HepG2 (cell line): Measurements from ENCODE around the gene TRAP1. TPM values are rescaled to one million over a fixed set of nuclear protein-coding genes. Genes with fewer than 3 reads are reported as not detected.

Experiments
- ATF1 ChIP-seq: IDR thresholded peaks from 2 replicates; pipeline ENCODE4 v1.6.1; 2016; ENCODE audit warnings: mild to moderate bottlenecking, control low read depth
- DNMT3B ChIP-seq: conservative IDR thresholded peaks from 2 replicates; pipeline ENCODE4 v1.6.1; 2016; ENCODE audit warnings: missing biosample characterization, control low read depth
- ELF1 ChIP-seq: sonication (generic); formaldehyde crosslinking; IDR thresholded peaks from 2 replicates; pipeline ENCODE4 v1.4.0; 2020; ENCODE audit warnings: missing genetic modification reagents
- FLYWCH1 ChIP-seq: sonication (generic); formaldehyde crosslinking; IDR thresholded peaks from 2 replicates; pipeline ENCODE4 v1.8.1; 2023; ENCODE audit warnings: mild to moderate bottlenecking, missing genetic modification reagents
- FOXC1 ChIP-seq: sonication (generic); formaldehyde crosslinking; IDR thresholded peaks from 2 replicates; pipeline ENCODE4 v1.8.0; 2022; ENCODE audit warnings: mild to moderate bottlenecking, missing genetic modification reagents, borderline replicate concordance
- NRL ChIP-seq: sonication (generic); formaldehyde crosslinking; IDR thresholded peaks from 2 replicates; pipeline ENCODE4 v1.5.0; 2020; ENCODE audit warnings: missing genetic modification reagents, mild to moderate bottlenecking, moderate library complexity, borderline replicate concordance
- PCBP2 ChIP-seq: fragments of 200-400 bp; formaldehyde crosslinking; optimal IDR thresholded peaks from 2 replicates; pipeline ENCODE3; 2018; ENCODE audit warnings: low read length, low read depth; ENCODE audit not compliant: poor library complexity, severe bottlenecking
- THAP11 ChIP-seq: IDR thresholded peaks from 2 replicates; pipeline ENCODE4 v1.6.1; 2016; ENCODE audit warnings: missing biosample characterization, missing genetic modification reagents
- ZFYVE20 ChIP-seq: sonication (generic); formaldehyde crosslinking; IDR thresholded peaks from 2 replicates; pipeline ENCODE4 v1.8.0; 2023; ENCODE audit warnings: low read depth, mild to moderate bottlenecking, moderate library complexity, missing genetic modification reagents, borderline replicate concordance
- ZMYM4 ChIP-seq: sonication (generic); formaldehyde crosslinking; IDR thresholded peaks from 2 replicates; pipeline ENCODE4 v1.8.1; 2023; ENCODE audit warnings: mild to moderate bottlenecking, missing genetic modification reagents
- ZNF282 ChIP-seq: fragments of 450-650 bp; IDR thresholded peaks from 2 replicates; pipeline ENCODE4 v1.6.1; 2018; ENCODE audit not compliant: partially characterized antibody
- ZNF329 ChIP-seq: sonication (generic); formaldehyde crosslinking; IDR thresholded peaks from 2 replicates; pipeline ENCODE4 v1.9.0; 2021; ENCODE audit warnings: low read depth, mild to moderate bottlenecking, missing genetic modification reagents
- ZNF34 ChIP-seq: sonication (generic); formaldehyde crosslinking; IDR thresholded peaks from 2 replicates; pipeline ENCODE4 v1.4.0; 2020; ENCODE audit warnings: mild to moderate bottlenecking, missing genetic modification reagents, borderline replicate concordance
- ZNF570 ChIP-seq: sonication (generic); formaldehyde crosslinking; IDR thresholded peaks from 2 replicates; pipeline ENCODE4 v1.4.0; 2020; ENCODE audit warnings: mild to moderate bottlenecking, missing genetic modification reagents, borderline replicate concordance
- ZNF616 ChIP-seq: sonication (generic); formaldehyde crosslinking; IDR thresholded peaks from 2 replicates; pipeline ENCODE4 v1.5.0; 2020; ENCODE audit warnings: low read depth, mild to moderate bottlenecking, missing genetic modification reagents
- ZNF768 ChIP-seq: sonication (generic); formaldehyde crosslinking; IDR thresholded peaks from 2 replicates; pipeline ENCODE4 v1.4.0; 2020; ENCODE audit warnings: missing genetic modification reagents
- ZNF776 ChIP-seq: sonication (generic); formaldehyde crosslinking; IDR thresholded peaks from 2 replicates; pipeline ENCODE4 v1.4.0; 2020; ENCODE audit warnings: mild to moderate bottlenecking, missing genetic modification reagents
- ZNF841 ChIP-seq: sonication (generic); formaldehyde crosslinking; IDR thresholded peaks from 2 replicates; pipeline ENCODE4 v1.8.1; 2023; ENCODE audit warnings: missing genetic modification reagents, borderline replicate concordance
- polyA plus RNA-seq, 8 experiments: library from polyadenylated mRNA; depleted of rRNA in 3 of 8; stranded (reverse) in 7 of 8; unstranded in 1 of 8; fragments of >200 nt; fragmentation: Illumina TruSeq in 4 of 8; extraction: Trizol in 4 of 8; gene quantifications; 2 replicates each; pipeline versions ENCODE4 v1.2.1 to v1.2.3, GENCODE V29; 2011 to 2016; ENCODE audit warnings: low read depth in 4 of 8, missing spikeins in 1 of 8, mixed read lengths in 1 of 8; ENCODE audit not compliant: insufficient read depth in 1 of 8
- total RNA-seq, 5 experiments: library from RNA; depleted of rRNA; stranded (reverse); fragments of >200 nt; fragmentation: Illumina TruSeq; extraction: Trizol; gene quantifications; 2 replicates each; pipeline ENCODE4 v1.2.3, GENCODE V29; 2016; ENCODE audit warnings: low read depth in 1 of 5
- TF ChIP-seq, protein P1 (sequence below): IDR thresholded peaks from 2 replicates; pipeline ENCODE4 v1.6.1; 2016; ENCODE audit warnings: missing compliant biosample characterization, missing genetic modification reagents, borderline replicate concordance
- TF ChIP-seq, protein P2 (sequence below): sonication (generic); formaldehyde crosslinking; IDR thresholded peaks from 2 replicates; pipeline ENCODE4 v1.4.0; 2020; ENCODE audit warnings: missing genetic modification reagents, borderline replicate concordance
- TF ChIP-seq, protein P3 (sequence below): sonication (generic); formaldehyde crosslinking; IDR thresholded peaks from 2 replicates; pipeline ENCODE4 v1.9.0; 2022; ENCODE audit warnings: missing genetic modification reagents, mild to moderate bottlenecking, borderline replicate concordance
- TF ChIP-seq, protein P4 (sequence below): sonication (generic); formaldehyde crosslinking; IDR thresholded peaks from 2 replicates; pipeline ENCODE4 v1.8.1; 2023; ENCODE audit warnings: mild to moderate bottlenecking, missing genetic modification reagents

The TRAP1 gene
- total and polyA plus RNA-seq, 2 of the 13 experiments (the other 11 are each of a cell fraction or from before 2014, with no cell fraction given), result 127 to 240 TPM

DNA sequence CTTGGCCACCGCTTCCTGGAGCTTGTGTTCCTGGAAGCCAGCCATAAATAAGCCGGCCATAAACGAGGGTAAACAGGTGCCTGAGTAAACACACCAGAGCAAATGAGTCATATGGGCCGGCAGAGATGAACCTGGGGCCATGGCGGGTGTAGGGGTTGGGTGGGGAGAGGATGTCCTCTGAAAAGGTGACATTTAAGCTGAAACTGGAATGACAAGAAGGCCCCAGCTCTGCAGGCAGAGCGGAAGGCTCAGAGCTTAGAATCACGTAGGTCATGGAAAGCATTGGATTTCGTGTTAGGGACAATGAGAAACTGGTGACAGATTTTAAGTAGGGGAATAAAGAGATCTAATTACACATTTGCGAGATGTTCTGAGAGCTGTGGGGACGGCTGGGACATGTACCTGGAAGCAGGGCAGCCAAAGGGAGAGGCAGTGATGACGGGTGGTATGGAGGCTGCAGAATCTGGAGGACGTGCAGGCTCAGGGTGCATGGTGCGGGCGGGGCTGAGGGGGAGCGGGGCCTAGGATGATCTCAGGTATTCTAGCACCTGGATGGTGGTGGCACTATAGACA is 70.9 kb downstream of the TRAP1 start (continued):
- TF ChIP-seq ATF1 (CRISPR knock-in tag), result no peak
- TF ChIP-seq FLYWCH1 (CRISPR knock-in tag), result no peak
- TF ChIP-seq, protein P1, sequence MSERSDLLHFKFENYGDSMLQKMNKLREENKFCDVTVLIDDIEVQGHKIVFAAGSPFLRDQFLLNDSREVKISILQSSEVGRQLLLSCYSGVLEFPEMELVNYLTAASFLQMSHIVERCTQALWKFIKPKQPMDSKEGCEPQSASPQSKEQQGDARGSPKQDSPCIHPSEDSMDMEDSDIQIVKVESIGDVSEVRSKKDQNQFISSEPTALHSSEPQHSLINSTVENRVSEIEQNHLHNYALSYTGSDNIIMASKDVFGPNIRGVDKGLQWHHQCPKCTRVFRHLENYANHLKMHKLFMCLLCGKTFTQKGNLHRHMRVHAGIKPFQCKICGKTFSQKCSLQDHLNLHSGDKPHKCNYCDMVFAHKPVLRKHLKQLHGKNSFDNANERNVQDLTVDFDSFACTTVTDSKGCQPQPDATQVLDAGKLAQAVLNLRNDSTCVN (CRISPR knock-in tag), result no peak
- TF ChIP-seq ZNF329 (CRISPR knock-in tag), result no peak
- TF ChIP-seq, protein P2, sequence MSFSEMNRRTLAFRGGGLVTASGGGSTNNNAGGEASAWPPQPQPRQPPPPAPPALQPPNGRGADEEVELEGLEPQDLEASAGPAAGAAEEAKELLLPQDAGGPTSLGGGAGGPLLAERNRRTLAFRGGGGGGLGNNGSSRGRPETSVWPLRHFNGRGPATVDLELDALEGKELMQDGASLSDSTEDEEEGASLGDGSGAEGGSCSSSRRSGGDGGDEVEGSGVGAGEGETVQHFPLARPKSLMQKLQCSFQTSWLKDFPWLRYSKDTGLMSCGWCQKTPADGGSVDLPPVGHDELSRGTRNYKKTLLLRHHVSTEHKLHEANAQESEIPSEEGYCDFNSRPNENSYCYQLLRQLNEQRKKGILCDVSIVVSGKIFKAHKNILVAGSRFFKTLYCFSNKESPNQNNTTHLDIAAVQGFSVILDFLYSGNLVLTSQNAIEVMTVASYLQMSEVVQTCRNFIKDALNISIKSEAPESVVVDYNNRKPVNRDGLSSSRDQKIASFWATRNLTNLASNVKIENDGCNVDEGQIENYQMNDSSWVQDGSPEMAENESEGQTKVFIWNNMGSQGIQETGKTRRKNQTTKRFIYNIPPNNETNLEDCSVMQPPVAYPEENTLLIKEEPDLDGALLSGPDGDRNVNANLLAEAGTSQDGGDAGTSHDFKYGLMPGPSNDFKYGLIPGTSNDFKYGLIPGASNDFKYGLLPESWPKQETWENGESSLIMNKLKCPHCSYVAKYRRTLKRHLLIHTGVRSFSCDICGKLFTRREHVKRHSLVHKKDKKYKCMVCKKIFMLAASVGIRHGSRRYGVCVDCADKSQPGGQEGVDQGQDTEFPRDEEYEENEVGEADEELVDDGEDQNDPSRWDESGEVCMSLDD (CRISPR knock-in tag), result no peak
- TF ChIP-seq DNMT3B (CRISPR knock-in tag), result no peak
- no peak for TF ChIP-seq ZMYM4 (CRISPR knock-in tag)
- TF ChIP-seq, protein P3, sequence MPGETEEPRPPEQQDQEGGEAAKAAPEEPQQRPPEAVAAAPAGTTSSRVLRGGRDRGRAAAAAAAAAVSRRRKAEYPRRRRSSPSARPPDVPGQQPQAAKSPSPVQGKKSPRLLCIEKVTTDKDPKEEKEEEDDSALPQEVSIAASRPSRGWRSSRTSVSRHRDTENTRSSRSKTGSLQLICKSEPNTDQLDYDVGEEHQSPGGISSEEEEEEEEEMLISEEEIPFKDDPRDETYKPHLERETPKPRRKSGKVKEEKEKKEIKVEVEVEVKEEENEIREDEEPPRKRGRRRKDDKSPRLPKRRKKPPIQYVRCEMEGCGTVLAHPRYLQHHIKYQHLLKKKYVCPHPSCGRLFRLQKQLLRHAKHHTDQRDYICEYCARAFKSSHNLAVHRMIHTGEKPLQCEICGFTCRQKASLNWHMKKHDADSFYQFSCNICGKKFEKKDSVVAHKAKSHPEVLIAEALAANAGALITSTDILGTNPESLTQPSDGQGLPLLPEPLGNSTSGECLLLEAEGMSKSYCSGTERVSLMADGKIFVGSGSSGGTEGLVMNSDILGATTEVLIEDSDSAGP (CRISPR knock-in tag), result no peak
- no peak for TF ChIP-seq ZFYVE20 (CRISPR knock-in tag)
- TF ChIP-seq ZNF34 (CRISPR knock-in tag), result no peak
- TF ChIP-seq ZNF841 (CRISPR knock-in tag), result no peak
- TF ChIP-seq ZNF616 (CRISPR knock-in tag), result no peak
- TF ChIP-seq PCBP2, result no peak
- TF ChIP-seq ZNF768 (CRISPR knock-in tag), result no peak
- TF ChIP-seq ZNF282, result no peak
- no peak; the same call in 1 of the 2 replicates for TF ChIP-seq THAP11 (CRISPR knock-in tag)
- no peak for TF ChIP-seq FOXC1 (CRISPR knock-in tag)
- TF ChIP-seq, protein P4, sequence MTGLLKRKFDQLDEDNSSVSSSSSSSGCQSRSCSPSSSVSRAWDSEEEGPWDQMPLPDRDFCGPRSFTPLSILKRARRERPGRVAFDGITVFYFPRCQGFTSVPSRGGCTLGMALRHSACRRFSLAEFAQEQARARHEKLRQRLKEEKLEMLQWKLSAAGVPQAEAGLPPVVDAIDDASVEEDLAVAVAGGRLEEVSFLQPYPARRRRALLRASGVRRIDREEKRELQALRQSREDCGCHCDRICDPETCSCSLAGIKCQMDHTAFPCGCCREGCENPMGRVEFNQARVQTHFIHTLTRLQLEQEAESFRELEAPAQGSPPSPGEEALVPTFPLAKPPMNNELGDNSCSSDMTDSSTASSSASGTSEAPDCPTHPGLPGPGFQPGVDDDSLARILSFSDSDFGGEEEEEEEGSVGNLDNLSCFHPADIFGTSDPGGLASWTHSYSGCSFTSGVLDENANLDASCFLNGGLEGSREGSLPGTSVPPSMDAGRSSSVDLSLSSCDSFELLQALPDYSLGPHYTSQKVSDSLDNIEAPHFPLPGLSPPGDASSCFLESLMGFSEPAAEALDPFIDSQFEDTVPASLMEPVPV (CRISPR knock-in tag), result no peak
- no peak for TF ChIP-seq ZNF776 (CRISPR knock-in tag)
- TF ChIP-seq ELF1 (CRISPR knock-in tag), result peak; percentile 28; the same call in 1 of the 2 replicates
- no peak for TF ChIP-seq NRL (CRISPR knock-in tag)
- TF ChIP-seq ZNF570 (CRISPR knock-in tag), result no peak
